Measurements from ENCODE around the gene RIMBP2.

RIMBP2 gene

GRCh38 chr12:130350715-130351114 is 365.4 kb downstream of the RIMBP2 start:
- Histone ChIP-seq H3K27ac (ENCODE audit: low read length) (no peak overlapping the region), H3K9me3 (ENCODE audit: insufficient read depth, low read length) (no peaks in the 10 kb centered on the region), H4K20me1 (ENCODE audit: insufficient read depth, low read length) (no peaks in the 10 kb centered on the region), H3K4me2 (ENCODE audit: low read length) (no peak overlapping the region), H2AFZ (ENCODE audit: low read depth, low read length) (no peak overlapping the region), H3K36me3 (replicated peaks; ENCODE audit: low read depth, low read length) (no peaks in the 10 kb centered on the region), H3K79me2 (ENCODE audit: low read length) (no peaks in the 10 kb centered on the region), H3K27me3 (ENCODE audit: low read depth, low read length) (no peaks in the 10 kb centered on the region), H3K4me1 (ENCODE audit: low read length) (no peaks in the 10 kb centered on the region), H3K4me3 (ENCODE audit: low read length) (no peak overlapping the region), H3K9ac (ENCODE audit: low read length) (no peak overlapping the region)
- TF ChIP-seq EZH2phosphoT487 (IDR thresholded peaks at IDR 0.05; ENCODE audit: low read depth) (no peak), CTCF (IDR thresholded peaks at IDR 0.05; ENCODE audit: low read depth, low read length) (no peak)

GRCh38 chr12:130347588-130347987 is 368.5 kb downstream of the RIMBP2 start:
- H3K4me2 ChIP-seq (ENCODE audit: low read length), result no peak overlapping the region
- H3K4me1 ChIP-seq (ENCODE audit: low read length), result no peaks in the 10 kb centered on the region
- no peak overlapping the region for H3K27ac ChIP-seq (ENCODE audit: low read length)
- H3K4me3 ChIP-seq (ENCODE audit: low read length), result no peak overlapping the region
- H2AFZ ChIP-seq (ENCODE audit: low read depth, low read length), result no peak overlapping the region
- H3K79me2 ChIP-seq (ENCODE audit: low read length), result no peaks in the 10 kb centered on the region
- no peaks in the 10 kb centered on the region for H4K20me1 ChIP-seq (ENCODE audit: insufficient read depth, low read length)
- H3K9me3 ChIP-seq (ENCODE audit: insufficient read depth, low read length), result no peaks in the 10 kb centered on the region
- no peak for TF ChIP-seq EZH2phosphoT487 (IDR thresholded peaks at IDR 0.05; ENCODE audit: low read depth)
- TF ChIP-seq CTCF (IDR thresholded peaks at IDR 0.05; ENCODE audit: low read depth, low read length), result no peak
- H3K36me3 ChIP-seq (replicated peaks; ENCODE audit: low read depth, low read length), result no peaks in the 10 kb centered on the region
- H3K9ac ChIP-seq (ENCODE audit: low read length), result no peak overlapping the region
- H3K27me3 ChIP-seq (ENCODE audit: low read depth, low read length), result no peaks in the 10 kb centered on the region

Measured in OCI-LY3 (cell line).